GM18909 (cell line): ENCODE results near the gene KHDC4.
"Not testable (repeated sequence)": the region's sequence is repeated elsewhere in the genome, so short reads cannot be mapped to it uniquely, and the experiment has no call there.

Experiments
- ATAC-seq: cut with Tn5 transposase; IDR thresholded peaks from one replicate; pipeline ENCODE4 v1.9.1; 2021; ENCODE audit warnings: mild to moderate bottlenecking; ENCODE audit not compliant: unreplicated experiment, poor library complexity

KHDC4 gene

DNA sequence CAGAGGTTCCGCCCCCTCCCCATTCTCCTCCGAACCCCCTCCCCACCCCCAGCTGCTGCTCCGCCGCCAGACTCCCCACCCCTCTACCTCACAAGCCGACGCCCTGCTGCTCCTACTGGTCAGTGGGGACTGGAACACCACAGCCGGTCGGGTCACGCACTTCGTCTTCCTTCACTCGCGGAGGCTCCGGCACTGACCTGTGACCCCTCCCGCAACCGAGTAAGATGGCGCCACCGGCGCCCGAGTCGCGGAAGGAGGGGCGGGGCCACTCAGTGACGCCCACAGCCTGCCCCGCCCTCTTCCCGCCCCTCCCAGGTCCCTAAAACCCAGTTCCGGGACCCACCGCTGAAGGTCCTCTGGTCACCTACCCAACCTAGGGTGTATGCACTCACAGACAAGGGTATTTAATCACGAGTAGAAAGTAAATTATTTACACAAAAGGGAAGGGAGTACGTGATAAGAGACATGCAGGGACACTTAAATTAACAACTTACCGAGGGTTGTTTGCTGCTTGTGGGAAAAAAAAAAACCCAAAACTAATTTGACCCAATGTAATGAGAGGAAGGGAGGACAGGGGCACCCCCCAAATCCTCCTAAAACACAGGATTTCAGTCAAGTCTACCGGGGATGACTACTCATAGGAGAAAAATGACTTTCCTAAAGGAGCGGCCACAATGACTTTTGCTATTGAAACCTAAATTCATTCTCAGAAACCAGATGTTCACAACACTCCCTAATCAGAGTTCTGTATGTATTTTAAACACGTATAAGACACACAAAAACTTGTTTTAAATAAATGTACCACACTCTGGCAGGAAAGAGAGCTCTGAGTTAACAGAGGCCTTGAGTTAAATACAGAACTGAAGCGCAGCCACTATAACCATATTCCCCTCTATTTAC lies 22.8 kb downstream of the KHDC4 start, which contains the start of gene RIT1:
RIT1 (minus strand) TSS at position 194 of the 900 bp plus-strand sequence. CDS start 588 bp downstream, outside the sequence.
- peak; percentile 87 for ATAC-seq

DNA sequence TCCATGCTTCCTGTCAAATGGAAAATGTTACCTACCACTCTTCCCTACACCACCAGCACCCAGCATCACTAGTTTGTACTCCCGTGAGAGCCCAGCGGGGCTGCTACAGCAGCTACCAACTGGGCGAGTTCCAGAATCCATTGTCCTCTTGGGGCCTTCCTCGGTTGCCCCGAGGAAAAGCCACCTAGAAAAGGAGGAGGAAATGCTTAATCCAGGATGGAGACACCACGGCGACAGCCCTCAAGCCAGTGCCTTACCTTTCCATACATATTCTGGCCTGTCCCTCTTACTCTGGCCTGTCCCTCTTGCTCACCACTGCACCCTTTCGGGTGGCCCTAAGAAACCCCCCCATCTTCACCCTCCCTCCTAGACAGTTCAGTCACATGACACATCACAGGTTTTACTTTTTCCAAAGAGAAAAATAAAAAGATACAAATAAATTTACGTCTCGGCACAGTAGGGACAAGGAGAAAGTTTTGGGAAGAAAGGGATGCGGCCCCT lies 23.5 kb downstream of the KHDC4 start:
- no peak for ATAC-seq

DNA sequence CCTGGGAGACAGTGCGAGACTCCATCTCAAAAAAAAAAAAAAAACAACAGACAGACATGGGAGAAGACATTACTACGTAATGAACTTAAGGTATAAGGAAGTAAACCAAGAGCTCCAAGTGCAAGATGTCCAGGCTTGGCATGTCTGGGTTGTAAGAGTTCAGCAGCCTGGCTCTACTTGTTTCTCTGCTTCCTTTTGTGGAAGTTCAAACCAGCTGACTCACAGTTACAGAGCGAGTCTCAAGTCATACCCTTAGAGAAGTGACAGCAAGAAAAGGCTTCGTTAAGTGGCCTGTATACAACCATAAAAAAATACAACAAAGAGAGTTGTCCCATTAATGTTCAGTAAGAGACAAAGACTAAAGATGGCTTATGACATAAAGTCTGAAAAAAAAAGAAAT lies 24.3 kb downstream of the KHDC4 start:
- ATAC-seq, result no peak

- ATAC-seq, result no peak
Observed at GRCh38 chr1:155904261-155904660, 30.0 kb downstream of the KHDC4 start.

DNA sequence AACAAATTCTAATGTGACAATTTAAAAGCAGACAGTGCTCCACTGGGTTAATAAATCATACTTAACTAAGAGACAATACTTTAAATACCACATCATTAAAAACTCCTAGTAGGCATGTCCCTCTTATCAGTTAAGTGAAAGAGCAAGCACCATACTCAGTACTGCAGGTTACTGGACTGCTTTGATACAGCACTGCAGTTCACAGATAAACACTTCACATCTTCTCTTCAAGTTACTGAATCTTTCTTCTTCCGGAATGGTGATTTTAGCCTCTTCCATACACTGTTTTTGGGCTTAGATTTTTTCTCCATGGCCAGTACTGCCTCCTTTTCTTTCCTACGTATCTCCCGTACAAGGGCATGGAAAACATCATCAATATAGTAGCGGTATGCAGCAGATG lies 34.1 kb downstream of the KHDC4 start:
- ATAC-seq, result no peak

DNA sequence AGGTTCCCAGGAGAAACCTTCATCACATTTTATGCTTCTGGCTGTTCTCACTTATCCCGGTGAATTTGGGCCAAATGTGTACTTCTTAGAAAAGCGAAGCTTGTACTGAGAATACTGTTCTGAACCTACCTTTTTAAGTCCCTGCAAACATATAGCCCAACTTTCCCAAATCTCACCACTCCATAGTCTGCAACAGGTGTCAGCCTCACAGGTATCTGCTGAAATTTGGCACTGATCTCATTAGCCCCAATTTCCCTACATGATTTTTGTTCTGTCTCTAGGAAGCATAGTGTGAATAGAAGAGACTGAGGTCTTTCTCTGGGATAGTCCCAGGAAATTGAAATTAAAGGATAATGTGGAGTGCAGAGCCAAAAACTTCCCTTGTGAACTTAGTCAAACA lies 34.5 kb downstream of the KHDC4 start:
- ATAC-seq, result no peak

DNA sequence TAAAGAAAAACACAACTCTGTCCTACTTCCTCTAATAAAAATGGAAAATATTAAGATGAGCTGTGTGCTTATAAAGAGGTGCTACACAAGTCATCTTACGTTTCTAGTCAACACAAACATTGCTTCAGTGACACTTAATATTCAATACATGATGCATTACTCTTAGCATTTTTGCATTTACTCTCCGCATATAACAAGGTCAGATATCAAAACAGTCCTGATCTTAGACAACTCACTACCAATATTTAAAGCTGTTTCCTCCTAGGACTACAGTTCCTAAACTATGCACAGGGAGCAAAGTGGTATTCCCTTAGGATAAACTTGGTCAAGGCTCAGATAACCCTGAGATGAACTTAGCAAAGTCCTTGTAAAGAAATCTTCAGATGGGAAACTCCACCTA lies 35.3 kb downstream of the KHDC4 start:
- ATAC-seq, result no peak

DNA sequence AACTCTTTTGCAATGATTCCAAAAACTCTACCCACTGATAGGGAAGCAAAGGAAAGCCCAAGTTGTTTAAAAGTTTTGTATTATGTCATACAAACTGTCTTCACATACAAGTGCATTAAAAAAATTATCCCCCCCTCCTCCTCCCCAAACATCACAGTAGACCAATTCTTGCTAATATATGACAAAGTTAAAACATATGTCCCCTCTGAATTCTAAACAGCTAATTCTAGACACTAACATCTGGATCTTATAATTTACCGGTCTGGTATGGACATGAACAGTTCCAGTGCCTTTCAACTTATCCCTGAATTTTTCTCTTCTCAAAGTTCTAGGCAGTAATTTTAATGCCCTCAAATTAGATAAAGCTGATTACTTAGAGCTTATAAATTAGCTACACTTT lies 36.5 kb downstream of the KHDC4 start:
- no peak for ATAC-seq

DNA sequence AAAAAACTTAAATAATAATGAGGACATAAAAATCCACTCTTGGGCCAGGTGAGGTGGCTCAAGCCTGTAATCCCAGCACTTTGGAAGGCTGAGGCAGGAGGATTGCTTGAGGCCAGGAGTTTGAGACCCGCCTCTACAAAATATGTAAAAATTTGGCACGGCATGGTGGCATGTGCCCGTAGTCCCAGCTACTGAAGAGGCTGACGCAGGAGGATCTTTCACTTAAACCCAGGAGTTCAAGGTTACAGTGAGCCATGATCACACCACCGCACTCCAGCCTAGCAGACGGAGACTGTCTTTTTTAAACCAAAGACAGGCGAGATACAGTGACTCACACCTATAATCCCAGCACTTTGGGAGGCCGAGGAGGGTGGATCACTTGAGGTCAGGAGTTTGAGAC lies 37.7 kb downstream of the KHDC4 start:
- ATAC-seq, result not testable (repeated sequence)

DNA sequence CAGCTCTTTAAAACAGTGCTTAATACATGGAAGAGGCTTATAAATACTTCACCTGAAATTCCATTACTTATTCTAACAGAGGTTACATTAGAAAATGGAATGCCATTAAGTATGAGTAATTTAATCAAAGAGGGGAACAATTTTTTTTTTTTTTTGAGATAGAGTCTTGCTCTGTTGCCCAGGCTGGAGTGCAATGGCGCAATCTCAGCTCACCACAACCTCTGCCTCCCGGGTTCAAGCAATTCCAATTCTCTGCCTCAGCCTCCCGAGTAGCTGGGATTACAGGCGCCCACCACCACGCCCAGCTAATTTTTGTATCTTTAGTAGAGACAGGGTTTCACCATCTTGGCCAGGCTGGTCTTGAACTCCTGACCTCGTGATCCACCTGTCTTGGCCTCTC lies 38.6 kb downstream of the KHDC4 start:
- ATAC-seq, result not testable (repeated sequence)

DNA sequence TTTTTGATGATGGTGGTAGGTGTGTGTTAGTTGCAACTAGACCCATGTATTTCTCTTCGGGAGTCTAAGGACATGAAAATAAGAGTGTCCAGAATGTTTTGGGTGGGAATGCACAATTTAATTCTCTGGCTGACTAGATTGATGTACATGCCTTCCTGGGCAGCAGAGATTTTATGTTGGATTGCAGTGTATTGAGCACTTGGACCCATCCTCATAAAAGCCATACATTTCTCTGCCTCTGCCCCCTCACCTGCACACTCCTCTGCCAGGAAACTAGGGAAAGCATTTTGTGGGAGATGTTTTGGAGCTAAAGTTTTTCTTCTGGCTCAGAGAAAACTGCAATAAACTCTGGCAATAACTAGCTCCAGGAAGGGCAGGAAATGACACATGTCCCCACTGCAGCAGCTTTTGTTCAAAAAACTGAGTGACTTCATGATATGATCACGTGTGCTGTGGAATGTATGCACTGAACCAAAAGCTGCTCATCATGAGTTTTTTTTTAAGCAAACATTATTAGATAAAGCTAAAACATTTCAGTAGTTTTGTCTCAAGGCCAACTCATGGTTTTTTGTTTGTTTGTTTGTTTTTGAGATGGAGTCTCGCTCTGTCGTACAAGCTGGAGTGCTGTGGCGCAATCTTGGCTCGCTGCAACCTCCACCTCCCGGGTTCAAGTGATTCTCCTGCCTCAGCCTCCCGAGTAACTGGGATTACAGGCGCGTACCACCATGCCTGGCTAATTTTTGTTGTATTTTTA lies 40.6 kb downstream of the KHDC4 start:
- no peak for ATAC-seq

DNA sequence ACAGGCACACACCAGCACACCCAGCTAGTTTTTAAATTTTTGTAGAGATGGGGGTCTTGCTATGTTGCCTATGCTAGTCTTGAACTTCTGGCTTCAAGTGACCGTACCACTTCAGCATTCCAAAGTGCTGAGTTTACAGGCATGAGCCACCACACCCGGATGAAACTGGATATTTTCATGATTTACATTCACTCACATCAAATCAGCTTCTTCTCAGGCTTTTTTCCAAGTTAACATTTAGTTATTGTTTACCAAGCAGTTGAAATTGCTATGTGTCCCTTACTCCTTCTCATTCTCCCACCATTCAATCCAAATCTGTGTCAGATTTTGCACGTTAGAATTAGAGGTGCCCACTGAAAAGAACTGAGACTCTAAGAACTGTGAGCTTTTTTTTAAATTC lies 41.4 kb downstream of the KHDC4 start:
- no peak for ATAC-seq

- no peak for ATAC-seq
Observed at GRCh38 chr1:155890251-155890650, 44.0 kb downstream of the KHDC4 start.

- no peak for ATAC-seq
Observed at GRCh38 chr1:155889566-155889965, 44.6 kb downstream of the KHDC4 start.

DNA sequence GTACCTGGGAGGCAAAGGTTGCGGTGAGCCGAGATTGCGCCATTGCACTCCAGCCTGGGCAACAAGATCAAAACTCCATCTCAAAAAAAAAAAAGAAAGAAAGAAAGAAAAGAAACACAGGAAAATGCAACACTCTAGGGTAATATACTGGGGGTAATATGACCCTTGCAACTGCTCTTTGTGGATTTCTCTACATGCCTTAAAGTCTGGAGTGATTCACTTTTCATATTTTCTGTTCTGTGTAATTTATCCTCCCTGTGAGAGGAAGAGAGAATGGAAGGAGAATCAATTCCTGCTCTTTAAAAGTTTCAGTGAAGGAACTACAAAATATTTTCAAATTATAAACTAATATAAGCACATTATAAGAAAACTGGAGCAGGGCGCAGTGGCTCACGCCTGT lies 45.7 kb downstream of the KHDC4 start:
- no peak for ATAC-seq

DNA sequence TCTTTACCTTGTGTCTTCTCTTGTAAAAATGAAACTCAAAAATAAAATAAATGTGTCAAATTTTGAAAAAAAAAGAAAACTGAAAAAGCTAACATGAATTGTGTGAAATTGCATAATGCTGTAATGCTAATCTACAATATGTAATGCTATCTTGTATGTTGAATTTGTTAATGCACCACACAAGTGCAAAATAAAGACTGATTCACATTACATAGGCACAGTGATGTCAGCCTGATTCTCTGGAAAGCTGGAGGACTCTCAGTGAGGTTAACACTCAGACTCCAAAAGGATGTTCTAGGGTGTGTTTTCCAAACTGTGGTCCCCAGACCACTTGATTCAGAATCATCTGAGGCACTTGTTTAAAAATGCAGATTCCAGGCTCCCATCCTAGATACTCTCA lies 49.2 kb downstream of the KHDC4 start:
- ATAC-seq, result no peak

GRCh38 chr1:155884031-155884960 lies 49.9 kb downstream of the KHDC4 start:
- no peak for ATAC-seq

DNA sequence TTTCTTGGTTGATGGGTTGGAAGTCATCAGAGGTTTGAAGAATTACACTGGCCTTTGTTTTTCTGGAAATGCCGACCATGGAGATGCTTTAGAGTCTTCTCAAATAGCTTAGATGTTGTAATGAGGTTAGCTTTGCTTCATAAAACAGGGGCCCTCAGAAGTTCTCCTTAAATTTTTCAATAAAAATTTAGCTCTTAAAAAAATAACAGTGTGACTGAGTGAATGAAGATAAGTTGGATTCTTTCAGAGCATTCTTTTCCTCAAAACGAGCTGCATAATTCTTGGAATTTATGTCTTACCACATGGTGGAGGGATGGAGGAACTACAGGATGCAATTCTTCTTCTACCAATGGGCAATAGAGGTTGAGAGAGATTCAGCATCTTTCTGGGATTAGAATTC lies 51.4 kb downstream of the KHDC4 start:
- no peak for ATAC-seq

- no peak for ATAC-seq
Observed at GRCh38 chr1:155882235-155882634, 52.0 kb downstream of the KHDC4 start.

DNA sequence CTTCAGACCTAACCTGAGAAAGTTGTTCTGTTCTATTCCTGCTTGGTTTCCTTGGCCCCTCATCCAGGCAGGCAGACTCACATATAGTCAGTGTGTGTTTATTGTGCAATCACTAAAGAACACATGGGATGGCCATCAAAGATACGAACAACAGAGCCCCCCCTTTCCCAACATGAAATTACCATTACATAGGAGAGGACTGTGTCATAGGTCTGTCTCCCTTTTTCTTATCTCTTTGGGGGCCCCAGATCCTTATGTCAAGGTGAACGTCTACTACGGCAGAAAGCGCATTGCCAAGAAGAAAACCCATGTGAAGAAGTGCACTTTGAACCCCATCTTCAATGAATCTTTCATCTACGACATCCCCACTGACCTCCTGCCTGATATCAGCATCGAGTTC lies 53.3 kb downstream of the KHDC4 start:
- no peak for ATAC-seq
